ENCODE data around the gene MRAS. TPM values are rescaled to one million over a fixed set of nuclear protein-coding genes. Genes with fewer than 3 reads are reported as not detected.

The MRAS gene
- total RNA-seq, 4 donors from 2014 or later: 35.6 to 59.2 (median 45.8) TPM

GRCh38 chr3:138308783-138309182, 39.6 kb upstream of the MRAS start:
- Histone ChIP-seq H3K4me1 (no peaks in the 10 kb centered on the region), H3K36me3 (no peaks in the 10 kb centered on the region), H3K4me3 (no peak overlapping the region), H3K27me3 (no peaks in the 10 kb centered on the region), H3K9me3 (peaks cover 0 to 27% (median 24%) of the 10 kb centered on the region in 4 donors), H3K27ac (replicated peaks in 1 of 4) (no peak overlapping the region)
- no peak for DNase-seq (ENCODE audit: extremely low spot score)
- intact Hi-C loops (cut with DNase I): no loop called here
- TF ChIP-seq CTCF (IDR thresholded peaks at IDR 0.05): no peak
- no peak for TF ChIP-seq EP300 (IDR thresholded peaks at IDR 0.05)
- TF ChIP-seq POLR2A (IDR thresholded peaks at IDR 0.05; ENCODE audit: low read depth): no peak

- H3K9me3 ChIP-seq: peaks cover 0 to 27% (median 24%) of the 10 kb centered on the region in 4 donors
- H3K27ac ChIP-seq (replicated peaks in 1 of 4): no peak overlapping the region
- 74% methylated on average over 4 of the region's 4 CpGs for WGBS
- no peaks in the 10 kb centered on the region for H3K4me1 ChIP-seq
- H3K27me3 ChIP-seq: no peaks in the 10 kb centered on the region
- intact Hi-C loops (cut with DNase I): no loop called here
- TF ChIP-seq EP300 (IDR thresholded peaks at IDR 0.05) (no peak), CTCF (IDR thresholded peaks at IDR 0.05) (no peak), POLR2A (IDR thresholded peaks at IDR 0.05; ENCODE audit: low read depth) (no peak), POLR2AphosphoS5 (IDR thresholded peaks at IDR 0.05) (no peak)
- DNase-seq (ENCODE audit: extremely low spot score): no peak
- no peak overlapping the region for H3K4me3 ChIP-seq
- no peaks in the 10 kb centered on the region for H3K36me3 ChIP-seq
These were observed 37.9 kb upstream of the MRAS start for GRCh38 chr3:138310494-138310893.

- H3K4me1 ChIP-seq: no peaks in the 10 kb centered on the region
- no peak overlapping the region for H3K4me3 ChIP-seq
- H3K27me3 ChIP-seq: no peaks in the 10 kb centered on the region
- peaks cover 0 to 9% (median 3%) of the 10 kb centered on the region in 4 donors for H3K9me3 ChIP-seq
- no peak overlapping the region for H3K27ac ChIP-seq (replicated peaks in 1 of 4)
- no peak for DNase-seq (ENCODE audit: extremely low spot score)
- intact Hi-C loops (cut with DNase I): no loop called here
- TF ChIP-seq POLR2A (IDR thresholded peaks at IDR 0.05; ENCODE audit: low read depth): no peak
- no peak for TF ChIP-seq EP300 (IDR thresholded peaks at IDR 0.05)
- no peak for TF ChIP-seq POLR2AphosphoS5 (IDR thresholded peaks at IDR 0.05)
- no peak for TF ChIP-seq CTCF (IDR thresholded peaks at IDR 0.05)
- H3K36me3 ChIP-seq: no peaks in the 10 kb centered on the region
- 81% methylated on average over 1 of the region's 1 CpG for WGBS
These were observed 33.6 kb upstream of the MRAS start for GRCh38 chr3:138314751-138315150.

- peak; percentile 60 for DNase-seq (ENCODE audit: extremely low spot score)
- H3K36me3 ChIP-seq: no peaks in the 10 kb centered on the region
- H3K27me3 ChIP-seq: peaks cover 0 to 12% (median 0%) of the 10 kb centered on the region in 4 donors
- TF ChIP-seq POLR2A (IDR thresholded peaks at IDR 0.05; ENCODE audit: low read depth) (no peak), POLR2AphosphoS5 (IDR thresholded peaks at IDR 0.05) (no peak), EP300 (IDR thresholded peaks at IDR 0.05) (no peak), CTCF (IDR thresholded peaks at IDR 0.05) (no peak)
- no peaks in the 10 kb centered on the region for H3K9me3 ChIP-seq
- H3K4me1 ChIP-seq: no peaks in the 10 kb centered on the region
- 93% methylated on average over 1 of the region's 1 CpG for WGBS
- H3K4me3 ChIP-seq: no peak overlapping the region
- intact Hi-C loops (cut with DNase I): no loop called here
- H3K27ac ChIP-seq (replicated peaks in 1 of 4): no peak overlapping the region
These were observed 30.7 kb upstream of the MRAS start for GRCh38 chr3:138317687-138318086.

GRCh38 chr3:138323971-138324370, 24.4 kb upstream of the MRAS start:
- no peak overlapping the region for H3K27ac ChIP-seq (replicated peaks in 1 of 4)
- H3K4me3 ChIP-seq: no peak overlapping the region
- no peaks in the 10 kb centered on the region for H3K36me3 ChIP-seq
- 70% methylated on average over 4 of the region's 4 CpGs for WGBS
- DNase-seq (ENCODE audit: extremely low spot score): peak; percentile 57
- no peaks in the 10 kb centered on the region for H3K9me3 ChIP-seq
- peaks cover 6 to 11% (median 7%) of the 10 kb centered on the region in 4 donors for H3K4me1 ChIP-seq
- intact Hi-C loops (cut with DNase I): no loop called here
- peaks cover 0 to 12% (median 0%) of the 10 kb centered on the region in 4 donors for H3K27me3 ChIP-seq
- TF ChIP-seq POLR2AphosphoS5 (IDR thresholded peaks at IDR 0.05) (no peak), CTCF (IDR thresholded peaks at IDR 0.05) (no peak)

Measured in esophagus muscularis mucosa (tissue), 4 donors.